GM19238 (cell line): ENCODE data around the gene ANAPC16.
"Not testable (repeated sequence)": the region's sequence is repeated elsewhere in the genome, so short reads cannot be mapped to it uniquely, and the experiment has no call there.

Source experiments
- DNase-seq: peaks from one replicate; pipeline ENCODE4 v3.0.0; 2011; ENCODE audit warnings: low spot score; ENCODE audit not compliant: insufficient read length

Gene ANAPC16

DNA sequence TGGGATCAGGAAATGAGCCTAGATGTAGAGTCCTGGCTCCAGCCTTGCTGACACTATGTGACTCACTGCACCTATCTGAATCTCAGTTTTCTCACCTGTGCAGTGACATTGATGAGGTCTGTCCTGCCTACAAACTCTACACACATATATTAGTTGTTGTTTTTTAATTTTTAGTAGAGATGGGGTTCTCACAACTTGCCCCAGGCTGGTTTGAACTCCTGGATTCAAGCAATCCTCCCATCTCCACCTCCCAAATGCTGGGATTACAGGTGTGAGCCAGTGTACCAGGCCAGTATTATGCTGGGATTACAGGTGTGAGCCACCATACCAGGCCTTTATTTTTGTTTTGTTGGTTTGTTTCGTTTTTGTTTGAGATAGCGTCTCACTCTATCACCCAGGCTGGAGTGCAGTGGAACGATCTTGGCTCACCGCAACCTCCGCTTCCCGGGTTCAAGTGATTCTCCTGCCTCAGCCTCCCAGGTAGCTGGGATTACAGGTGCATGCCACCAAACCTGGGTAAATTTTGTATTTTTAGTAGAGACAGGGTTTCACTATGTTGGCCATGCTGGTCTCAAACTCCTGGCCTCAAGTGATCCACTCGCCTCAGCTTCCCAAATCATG lies 46.1 kb downstream of the ANAPC16 start:
- DNase-seq, result no peak

DNA sequence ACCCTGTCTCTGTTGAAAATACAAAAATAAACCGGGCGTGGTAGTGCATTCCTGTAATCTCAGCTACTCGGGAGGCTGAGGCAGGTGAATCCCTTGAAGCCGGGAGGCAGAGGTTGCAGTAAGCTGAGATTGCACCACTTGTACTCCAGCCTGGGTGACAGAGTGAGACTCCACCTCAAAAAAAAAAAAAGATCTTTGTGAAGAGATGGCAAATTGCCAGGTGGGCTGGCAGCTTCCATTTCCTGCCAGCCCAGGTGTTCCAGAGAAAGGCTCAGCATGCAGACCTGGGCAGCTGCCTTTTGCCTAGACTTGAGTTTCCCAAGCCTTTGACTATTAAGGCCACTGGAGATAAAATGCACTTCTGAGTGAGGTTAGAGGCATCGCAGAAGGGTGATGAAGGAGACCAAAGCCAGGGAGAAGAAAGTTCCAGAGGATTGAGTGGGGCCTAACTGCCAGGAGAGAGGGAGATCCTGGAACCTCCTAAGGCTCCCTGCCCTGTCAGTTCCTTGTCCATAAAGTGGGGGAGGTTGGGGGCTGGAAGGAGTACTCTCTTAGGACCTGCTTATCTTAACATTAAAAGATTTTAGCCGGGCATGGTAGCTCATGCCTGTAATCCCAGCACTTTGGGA lies 47.9 kb downstream of the ANAPC16 start:
- DNase-seq, result no peak

DNA sequence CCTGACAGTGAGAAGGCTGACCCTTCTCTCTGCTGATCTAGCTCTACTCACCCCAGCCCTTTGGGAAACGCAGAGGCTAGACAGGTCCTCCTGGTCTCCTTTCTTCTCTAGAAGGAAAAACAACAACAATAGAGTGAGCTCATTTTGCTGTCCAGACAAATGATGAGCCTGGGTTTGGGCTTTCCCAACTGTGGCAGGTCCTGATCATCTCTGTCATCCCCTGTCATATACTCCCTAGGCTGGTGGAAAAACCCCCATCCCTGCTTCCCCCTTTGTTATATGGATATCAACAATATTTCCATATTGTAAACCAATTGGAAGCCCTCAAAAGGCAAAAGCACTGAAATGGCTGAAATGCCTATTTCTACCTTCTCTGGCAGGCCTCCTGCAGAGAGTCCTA lies 48.7 kb downstream of the ANAPC16 start:
- no peak for DNase-seq

DNA sequence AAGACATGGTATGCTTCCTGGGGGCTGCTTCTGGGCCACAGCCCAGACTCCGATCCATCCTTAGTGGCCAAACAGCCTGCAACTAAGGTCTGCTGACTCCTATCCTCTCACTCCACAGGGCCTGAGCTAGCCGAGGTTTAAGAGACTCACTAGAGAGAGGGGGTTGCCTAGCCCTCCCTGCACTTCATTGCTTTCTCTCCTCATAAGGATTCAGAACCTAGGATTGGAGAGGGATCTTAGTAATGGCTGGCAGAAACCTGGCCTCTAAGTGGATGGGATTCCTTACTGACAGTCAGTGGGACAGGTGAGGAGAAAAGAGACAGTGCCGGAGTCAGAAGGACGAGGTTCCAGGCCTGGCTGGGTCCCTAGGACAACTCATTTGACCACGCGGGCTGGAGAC lies 49.7 kb downstream of the ANAPC16 start:
- DNase-seq, result no peak

DNA sequence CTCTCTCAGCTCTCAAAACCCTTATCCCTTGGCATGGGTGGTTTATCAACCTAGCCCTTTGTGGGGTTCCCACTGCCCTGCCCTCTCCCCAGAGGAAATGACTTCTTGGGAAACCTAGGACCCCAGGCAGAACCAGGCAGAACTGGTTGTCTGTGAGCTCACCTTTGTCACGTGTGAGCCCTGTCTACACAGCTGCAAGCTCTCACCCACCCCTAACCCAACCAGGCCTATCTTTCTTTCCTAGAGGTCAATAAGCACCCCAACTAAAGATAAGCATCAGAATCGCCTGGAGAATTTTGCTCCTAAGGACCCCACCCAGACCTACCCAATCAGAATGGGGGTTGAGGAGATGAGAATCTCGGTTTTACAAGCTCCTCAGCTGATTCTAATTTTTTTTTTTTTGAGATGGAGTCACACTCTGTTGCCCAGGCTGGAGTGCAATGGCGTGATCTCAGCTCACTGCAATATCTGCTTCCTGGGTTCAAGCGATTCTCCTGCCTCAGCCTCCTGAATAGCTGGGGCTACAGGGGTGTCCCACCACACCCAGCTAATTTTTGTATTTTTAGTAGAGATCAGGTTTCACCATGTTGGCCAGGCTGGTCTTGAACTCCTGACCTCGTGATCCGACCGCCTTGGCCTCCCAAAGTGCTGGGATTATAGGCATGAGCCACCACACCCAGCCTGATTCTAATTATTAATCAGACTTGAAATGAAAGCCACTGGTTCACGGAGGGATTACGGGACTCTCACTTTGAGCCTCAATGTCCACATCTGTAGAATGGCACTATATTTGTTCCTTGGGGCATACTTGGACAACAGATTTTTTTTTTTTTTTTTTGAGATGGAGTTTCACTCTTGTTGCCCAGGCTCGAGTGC lies 50.4 kb downstream of the ANAPC16 start:
- no peak for DNase-seq

DNA sequence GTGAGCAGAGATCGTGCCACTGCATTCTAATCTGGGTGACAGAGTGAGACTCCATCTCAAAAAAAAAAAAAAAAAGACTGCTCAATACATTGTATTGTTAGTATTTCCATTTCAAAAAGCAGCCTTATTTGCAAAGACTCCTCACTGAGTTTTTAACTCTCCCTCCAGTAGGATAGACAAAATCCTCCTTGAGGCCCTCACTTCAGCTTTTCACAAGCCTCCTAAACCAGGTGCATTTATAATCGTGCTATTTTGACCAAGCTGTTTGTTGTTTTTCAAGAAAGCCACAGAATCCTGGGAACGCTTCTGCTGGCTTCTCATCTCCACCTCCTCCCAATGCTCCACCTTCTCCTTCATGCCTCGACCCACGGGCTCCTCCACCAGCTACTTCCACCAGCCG lies 51.6 kb downstream of the ANAPC16 start:
- no peak for DNase-seq

DNA sequence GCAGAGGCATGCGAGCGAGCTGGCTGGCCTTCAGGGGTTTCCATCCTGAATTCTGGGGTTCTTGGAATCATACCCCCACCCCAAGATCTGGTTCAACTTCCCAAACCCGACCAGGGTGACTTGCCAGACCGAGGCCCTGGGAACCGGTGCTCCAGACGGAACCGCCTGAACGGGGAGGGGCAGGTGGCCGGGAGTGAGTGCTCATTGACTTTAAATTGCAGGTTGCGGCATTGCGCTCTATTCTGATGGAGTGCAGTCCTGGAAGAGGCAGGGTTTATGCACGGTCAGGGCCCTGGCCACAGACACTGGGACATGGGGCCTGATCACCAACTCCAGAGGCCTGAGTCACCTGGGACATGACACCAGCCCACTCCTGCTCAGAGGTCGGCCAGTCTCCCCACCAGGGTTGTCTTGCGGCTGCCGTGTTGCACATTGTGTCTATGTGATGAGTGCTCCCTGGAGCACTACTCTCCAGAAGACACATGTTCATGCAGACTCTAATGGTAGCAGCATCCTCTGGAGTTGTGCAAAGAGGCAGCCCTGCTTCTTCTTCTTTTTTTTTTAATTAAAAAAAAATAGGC lies 52.1 kb downstream of the ANAPC16 start:
- DNase-seq, result no peak

DNA sequence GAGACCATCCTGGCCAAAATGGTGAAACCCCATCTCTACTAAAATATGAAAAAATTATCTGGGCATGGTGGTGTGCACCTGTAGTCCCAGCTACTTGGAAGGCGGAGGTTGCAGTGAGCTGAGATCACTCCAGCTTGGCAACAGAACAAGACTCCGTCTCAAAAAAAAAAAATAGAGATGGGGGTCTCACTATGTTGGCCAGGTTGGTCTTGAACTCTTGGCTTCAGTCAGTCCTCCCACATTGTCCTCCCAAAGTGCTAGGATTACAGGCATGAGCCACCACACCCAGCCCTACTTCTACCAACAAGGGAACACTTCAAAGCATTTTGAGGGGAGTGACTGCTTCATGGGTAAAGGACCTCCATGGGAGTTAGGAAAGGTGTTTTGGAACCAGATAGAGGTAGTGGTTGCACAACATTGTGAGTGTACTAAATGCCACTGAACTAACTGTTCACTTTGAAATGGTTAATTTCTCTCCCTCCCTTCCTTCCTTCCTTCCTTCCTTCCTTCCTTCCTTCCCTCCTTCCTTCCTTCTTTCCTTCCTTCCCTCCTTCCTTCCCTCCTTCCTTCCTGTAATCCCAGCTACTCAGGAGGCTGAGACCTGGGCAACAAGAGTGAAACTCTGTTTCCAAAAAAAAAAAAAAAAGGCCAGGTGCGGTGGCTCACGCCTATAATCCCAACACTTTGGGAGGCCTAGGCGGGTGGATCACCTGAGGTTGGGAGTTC lies 52.8 kb downstream of the ANAPC16 start:
- DNase-seq, result not testable (repeated sequence)

DNA sequence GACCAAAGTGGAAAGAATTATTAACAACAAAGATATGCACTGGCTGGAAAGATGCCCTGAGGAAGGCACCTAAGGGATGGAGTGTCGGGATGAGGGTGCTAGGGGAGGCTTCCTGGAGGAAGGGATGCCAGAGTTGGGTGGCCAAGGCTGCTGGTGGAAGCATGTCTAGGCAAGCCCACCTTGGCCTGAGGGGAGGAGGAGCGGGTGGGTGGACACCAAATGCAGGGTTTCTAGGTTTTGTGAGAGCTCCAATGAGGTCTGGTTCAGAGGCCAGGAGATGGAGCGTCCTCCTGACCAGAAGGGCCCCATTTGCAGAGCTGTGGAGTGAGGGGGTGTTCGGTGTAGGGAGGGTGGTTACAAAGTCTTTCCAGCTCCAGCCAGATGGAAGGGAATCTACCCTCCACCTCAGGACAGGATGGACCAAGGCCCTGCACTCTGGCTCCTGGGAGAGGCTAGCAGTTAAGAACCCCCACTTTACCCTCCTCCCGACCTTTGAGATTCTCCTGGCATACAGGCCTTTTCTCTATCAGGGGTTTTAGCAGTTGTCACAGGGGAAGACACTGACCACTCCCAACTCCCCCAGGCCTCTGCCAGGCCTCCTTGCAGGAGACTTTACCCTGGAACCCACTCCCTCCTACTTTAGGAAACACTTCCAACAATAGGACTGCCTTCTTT lies 54.9 kb downstream of the ANAPC16 start:
- no peak for DNase-seq

DNA sequence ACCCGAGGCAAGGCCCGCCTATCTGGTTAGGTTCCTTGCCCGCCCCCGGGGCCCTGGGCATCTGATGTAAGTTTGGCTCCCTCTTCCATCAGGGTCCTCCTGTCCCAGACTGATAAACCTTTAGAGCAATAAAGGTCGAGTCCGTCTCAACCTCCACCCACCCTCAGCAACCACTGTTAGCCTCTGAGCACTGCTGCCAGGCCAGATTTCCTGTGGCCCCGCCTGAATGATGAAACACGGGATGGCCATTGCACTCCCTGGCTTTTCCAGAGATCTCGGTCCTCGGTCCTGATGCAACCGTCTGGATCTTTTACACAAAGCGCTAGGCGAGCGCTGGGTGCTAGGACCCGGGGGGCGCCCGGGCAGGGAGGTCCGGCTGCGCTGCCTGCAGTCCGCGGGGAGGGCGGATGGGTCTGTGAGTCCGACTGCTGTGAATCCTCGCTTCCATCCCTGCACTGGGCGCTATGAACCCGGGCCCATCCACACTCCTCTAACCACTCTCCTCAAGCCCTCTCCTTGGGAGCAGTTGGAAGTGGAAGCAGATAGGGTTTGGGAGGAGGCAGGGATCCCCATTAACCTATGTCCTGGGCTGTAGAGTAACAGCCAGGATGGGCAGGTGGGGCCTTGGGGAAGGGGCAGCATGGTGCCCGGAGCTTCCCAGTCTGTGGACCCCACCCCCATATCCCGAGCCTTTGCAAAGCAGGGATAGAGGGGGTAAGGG lies 57.0 kb downstream of the ANAPC16 start:
- peak; percentile 72 for DNase-seq

DNA sequence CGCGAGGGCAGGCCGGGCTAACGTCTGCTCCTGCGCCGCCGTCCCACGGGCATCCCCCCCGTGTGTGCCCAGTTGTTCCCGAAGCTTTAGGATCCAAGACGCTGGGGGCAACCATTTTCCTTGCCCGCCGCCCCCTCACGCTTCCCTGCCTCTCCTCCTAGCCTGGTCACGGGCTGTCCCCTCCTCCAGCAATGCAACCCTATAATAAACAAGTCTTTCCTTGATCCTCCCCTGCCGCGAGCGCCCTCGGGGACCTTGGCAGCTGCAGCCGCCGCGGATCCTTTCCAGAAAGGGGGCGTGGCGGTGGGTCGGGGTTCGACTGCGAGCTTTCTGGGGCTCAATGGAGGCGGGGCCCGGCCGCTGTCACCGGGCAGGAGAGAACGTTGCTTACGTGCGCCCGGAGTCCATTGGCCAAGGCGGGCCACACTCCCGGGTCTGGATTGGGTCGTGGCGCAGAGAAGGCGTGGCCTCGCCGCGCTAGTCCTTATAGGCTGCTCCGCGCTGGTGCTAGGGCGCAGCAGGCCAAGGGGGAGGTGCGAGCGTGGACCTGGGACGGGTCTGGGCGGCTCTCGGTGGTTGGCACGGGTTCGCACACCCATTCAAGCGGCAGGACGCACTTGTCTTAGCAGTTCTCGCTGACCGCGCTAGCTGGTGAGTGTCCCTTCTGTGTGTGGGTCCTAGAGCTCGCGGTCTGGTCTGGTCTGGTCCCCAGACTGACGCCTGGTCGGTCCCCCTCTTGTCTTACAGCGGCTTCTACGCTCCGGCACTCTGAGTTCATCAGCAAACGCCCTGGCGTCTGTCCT lies 57.8 kb downstream of the ANAPC16 start, which contains the start of gene DDIT4:
Gene DDIT4, plus strand, starts transcription at position 515 of the 803 bp plus-strand sequence. CDS start 293 bp downstream, outside the sequence.
- peak; percentile 99 for DNase-seq

DNA sequence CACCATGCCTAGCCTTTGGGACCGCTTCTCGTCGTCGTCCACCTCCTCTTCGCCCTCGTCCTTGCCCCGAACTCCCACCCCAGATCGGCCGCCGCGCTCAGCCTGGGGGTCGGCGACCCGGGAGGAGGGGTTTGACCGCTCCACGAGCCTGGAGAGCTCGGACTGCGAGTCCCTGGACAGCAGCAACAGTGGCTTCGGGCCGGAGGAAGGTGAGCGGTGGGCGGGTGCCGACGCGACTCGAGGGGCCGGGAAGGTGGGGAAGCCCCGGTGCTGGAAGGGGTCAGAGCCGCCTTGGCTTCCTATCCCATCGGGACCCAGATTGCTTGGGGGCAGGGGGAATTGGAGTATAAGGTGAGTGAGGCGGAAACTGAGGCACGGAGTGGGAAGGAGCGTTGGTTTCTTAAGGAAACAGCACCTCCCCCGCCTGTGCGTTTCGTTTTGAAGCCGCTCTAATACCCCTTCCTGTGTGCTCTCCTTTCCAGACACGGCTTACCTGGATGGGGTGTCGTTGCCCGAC lies 58.5 kb downstream of the ANAPC16 start:
- DNase-seq, result no peak

DNA sequence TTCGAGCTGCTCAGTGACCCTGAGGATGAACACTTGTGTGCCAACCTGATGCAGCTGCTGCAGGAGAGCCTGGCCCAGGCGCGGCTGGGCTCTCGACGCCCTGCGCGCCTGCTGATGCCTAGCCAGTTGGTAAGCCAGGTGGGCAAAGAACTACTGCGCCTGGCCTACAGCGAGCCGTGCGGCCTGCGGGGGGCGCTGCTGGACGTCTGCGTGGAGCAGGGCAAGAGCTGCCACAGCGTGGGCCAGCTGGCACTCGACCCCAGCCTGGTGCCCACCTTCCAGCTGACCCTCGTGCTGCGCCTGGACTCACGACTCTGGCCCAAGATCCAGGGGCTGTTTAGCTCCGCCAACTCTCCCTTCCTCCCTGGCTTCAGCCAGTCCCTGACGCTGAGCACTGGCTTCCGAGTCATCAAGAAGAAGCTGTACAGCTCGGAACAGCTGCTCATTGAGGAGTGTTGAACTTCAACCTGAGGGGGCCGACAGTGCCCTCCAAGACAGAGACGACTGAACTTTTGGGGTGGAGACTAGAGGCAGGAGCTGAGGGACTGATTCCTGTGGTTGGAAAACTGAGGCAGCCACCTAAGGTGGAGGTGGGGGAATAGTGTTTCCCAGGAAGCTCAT lies 59.0 kb downstream of the ANAPC16 start:
- DNase-seq, result no peak

DNA sequence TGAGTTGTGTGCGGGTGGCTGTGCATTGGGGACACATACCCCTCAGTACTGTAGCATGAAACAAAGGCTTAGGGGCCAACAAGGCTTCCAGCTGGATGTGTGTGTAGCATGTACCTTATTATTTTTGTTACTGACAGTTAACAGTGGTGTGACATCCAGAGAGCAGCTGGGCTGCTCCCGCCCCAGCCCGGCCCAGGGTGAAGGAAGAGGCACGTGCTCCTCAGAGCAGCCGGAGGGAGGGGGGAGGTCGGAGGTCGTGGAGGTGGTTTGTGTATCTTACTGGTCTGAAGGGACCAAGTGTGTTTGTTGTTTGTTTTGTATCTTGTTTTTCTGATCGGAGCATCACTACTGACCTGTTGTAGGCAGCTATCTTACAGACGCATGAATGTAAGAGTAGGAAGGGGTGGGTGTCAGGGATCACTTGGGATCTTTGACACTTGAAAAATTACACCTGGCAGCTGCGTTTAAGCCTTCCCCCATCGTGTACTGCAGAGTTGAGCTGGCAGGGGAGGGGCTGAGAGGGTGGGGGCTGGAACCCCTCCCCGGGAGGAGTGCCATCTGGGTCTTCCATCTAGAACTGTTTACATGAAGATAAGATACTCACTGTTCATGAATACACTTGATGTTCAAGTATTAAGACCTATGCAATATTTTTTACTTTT lies 59.7 kb downstream of the ANAPC16 start:
- no peak for DNase-seq

DNA sequence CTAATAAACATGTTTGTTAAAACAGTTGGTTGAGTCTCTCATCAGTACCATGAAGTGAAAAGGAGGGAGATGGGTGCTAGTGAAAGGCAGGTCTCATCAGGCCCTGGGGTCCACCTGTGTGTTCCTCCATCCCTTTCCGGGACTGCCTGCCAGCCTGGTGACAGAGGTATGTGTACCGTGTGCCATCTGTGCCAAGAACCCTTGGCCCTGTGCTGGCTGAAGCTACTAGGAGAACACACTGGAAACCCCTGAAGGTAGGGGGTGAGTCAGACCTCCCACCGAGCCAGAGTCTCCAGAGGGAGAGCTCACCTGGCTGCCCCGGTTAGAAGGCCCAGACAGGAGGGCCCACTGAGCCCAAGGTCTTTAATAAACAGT lies 60.2 kb downstream of the ANAPC16 start:
- DNase-seq, result no peak

DNA sequence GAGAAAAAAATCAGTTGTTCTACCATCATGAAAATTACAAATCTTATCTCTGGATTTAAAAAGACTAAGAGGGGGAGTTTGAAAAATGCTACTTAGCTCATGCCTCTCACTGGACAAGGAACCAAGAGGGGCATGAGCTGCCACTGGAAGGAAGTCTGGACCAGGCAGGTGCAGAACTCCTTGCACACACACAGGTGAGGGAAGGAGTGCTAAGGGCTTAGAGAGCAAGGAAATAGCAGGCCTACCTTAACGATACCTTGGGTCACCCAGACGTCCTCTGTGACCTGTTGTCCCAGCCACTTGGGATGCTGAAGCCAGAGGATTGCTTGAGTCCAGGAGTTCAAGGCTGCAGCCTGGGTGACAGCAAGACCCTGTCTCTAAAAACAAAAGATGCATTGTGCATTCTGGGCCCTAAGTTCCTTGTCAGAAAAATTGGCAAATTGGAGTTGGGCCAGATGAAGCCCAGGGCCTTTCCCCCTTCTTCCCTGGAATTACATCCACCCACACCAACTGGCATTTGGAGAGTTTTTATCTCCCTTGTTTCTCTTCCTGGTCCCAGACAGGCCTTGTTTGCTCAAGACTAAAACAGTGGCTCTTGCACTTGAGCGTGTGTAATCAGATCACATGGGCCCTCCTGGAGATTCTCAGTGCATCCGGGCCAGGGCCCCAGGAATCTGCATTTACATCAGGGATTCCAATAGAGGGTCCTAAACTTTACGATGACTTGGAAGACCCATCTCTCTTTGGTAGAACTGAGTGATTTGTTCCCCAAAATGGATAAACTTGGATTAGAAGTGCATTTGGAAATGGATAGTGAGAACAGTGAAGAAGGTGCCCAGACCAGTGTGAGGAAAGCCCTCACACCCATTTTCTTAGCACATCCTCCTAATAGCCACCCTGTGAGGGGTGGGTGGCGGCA lies 60.9 kb downstream of the ANAPC16 start:
- no peak for DNase-seq
